ENCODE measurements around the gene REC8. TPM values are rescaled to one million over a fixed set of nuclear protein-coding genes. Genes with fewer than 3 reads are reported as not detected.

REC8 gene
- total RNA-seq, 1 experiment from 2014 or later: 6.5 TPM

DNA sequence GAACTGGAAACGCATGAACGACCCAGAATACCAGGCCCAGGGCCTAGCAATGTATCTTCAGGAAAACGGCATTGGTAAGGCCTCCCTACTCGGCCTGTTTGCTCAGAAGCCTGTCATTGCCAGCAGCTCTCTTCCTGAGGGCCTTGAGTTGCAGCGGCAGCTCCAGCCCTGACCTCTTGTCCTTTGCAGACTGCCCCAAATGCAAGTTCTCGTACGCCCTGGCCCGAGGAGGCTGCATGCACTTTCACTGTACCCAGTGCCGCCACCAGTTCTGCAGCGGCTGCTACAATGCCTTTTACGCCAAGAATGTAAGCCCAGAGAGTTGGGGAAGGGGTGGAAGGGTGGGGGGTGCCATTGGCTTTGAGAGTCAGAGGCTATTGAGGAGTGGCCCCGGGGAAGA, 14.5 kb upstream of the REC8 start:
- no peak for DNase-seq
- BruUV-seq (replicated peaks): no TSS peak
- Histone ChIP-seq H3K27me3 (ENCODE audit: insufficient read depth, low read depth) (no peaks in the 10 kb centered on the region), H3F3A (ENCODE audit: insufficient read depth, low read depth) (no peaks in the 10 kb centered on the region; the same call in 1 of the 2 replicates), H3K9me2 (ENCODE audit: insufficient read depth) (no peaks in the 10 kb centered on the region), H2AFZ (no peak overlapping the region), H4K20me1 (ENCODE audit: insufficient read depth) (no peaks in the 10 kb centered on the region), H3K9me3 (ENCODE audit: insufficient read depth, low read depth) (no peaks in the 10 kb centered on the region), H3K4me1 (replicated peaks; ENCODE audit: insufficient read depth) (peaks cover 13% of the 10 kb centered on the region), H3K36me3 (ENCODE audit: low read depth) (no peaks in the 10 kb centered on the region; the same call in 1 of the 2 replicates), H3K27ac (no peak overlapping the region), H3K4me3 (no peak overlapping the region), H3K79me2 (ENCODE audit: low read depth) (no peaks in the 10 kb centered on the region), H3K4me2 (no peak overlapping the region)
- TF ChIP-seq EZH2 (IDR thresholded peaks at IDR 0.05; ENCODE audit: low read depth): no peak
- intact Hi-C loops (cut with micrococcal nuclease; ENCODE audit: unreplicated experiment): no loop called here
- ChIA-PET POLR2A (ENCODE audit: unreplicated experiment) (interaction anchor here (0.7 kb wide), 1 partner anchor 87 kb away, joined by 3 read pairs; no protein-coding TSS in a partner anchor), CTCF (no interaction called here)

DNA sequence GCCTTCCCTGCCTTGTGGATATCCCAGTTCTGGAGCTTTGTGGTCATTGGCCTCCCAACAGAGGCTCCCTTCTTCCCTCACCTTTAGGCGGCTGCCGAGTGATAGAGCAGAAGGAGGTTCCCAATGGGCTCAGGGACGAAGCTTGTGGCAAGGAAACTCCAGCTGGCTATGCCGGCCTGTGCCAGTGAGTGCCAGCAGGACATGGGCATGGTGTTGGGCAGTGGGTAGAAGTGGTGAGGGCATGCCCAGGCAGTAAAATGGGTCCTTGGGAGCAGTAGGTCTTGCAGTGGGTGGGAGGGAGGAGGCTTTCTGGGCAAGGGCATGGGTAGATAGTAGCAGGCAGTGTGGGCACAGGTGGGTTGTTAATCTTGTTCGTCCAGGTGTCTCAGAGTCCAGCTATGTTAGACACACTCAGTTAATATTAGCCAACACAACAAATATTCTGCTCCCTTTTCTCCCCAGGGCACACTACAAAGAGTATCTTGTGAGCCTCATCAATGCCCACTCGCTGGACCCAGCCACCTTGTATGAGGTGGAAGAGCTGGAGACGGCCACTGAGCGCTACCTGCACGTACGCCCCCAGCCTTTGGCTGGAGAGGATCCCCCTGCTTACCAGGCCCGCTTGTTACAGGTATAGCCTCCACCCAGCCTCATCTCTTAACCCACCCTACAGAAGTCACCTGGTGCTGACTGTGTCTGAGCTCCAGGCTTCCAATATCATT, 11.9 kb upstream of the REC8 start:
- no peaks in the 10 kb centered on the region; the same call in 1 of the 2 replicates for H3K36me3 ChIP-seq (ENCODE audit: low read depth)
- no peaks in the 10 kb centered on the region; the same call in 1 of the 2 replicates for H3F3A ChIP-seq (ENCODE audit: insufficient read depth, low read depth)
- no peak for DNase-seq
- no peak overlapping the region for H3K4me2 ChIP-seq
- intact Hi-C loops (cut with micrococcal nuclease; ENCODE audit: unreplicated experiment): loop anchor here (2.0 to 5.0 kb wide), 2 partner anchors 68 to 101 kb away; partner anchors contain the start of gene PCK2
- BruUV-seq (replicated peaks): no TSS peak
- no peaks in the 10 kb centered on the region for H4K20me1 ChIP-seq (ENCODE audit: insufficient read depth)
- POLR2A ChIA-PET (ENCODE audit: unreplicated experiment): interaction anchor here (0.5 kb wide), 1 partner anchor 54 kb away, joined by 3 read pairs; the partner anchor contains the start of gene CHMP4A
- CTCF ChIA-PET: interaction anchor here (0.7 kb wide), 1 partner anchor 500 kb away, joined by 5 read pairs; no protein-coding TSS in a partner anchor
- H3K27ac ChIP-seq: no peak overlapping the region
- H3K79me2 ChIP-seq (ENCODE audit: low read depth): no peaks in the 10 kb centered on the region
- no peaks in the 10 kb centered on the region for H3K9me2 ChIP-seq (ENCODE audit: insufficient read depth)
- no peaks in the 10 kb centered on the region for H3K9me3 ChIP-seq (ENCODE audit: insufficient read depth, low read depth)
- no peak overlapping the region for H3K4me3 ChIP-seq
- no peak overlapping the region for H2AFZ ChIP-seq
- TF ChIP-seq, protein P1, sequence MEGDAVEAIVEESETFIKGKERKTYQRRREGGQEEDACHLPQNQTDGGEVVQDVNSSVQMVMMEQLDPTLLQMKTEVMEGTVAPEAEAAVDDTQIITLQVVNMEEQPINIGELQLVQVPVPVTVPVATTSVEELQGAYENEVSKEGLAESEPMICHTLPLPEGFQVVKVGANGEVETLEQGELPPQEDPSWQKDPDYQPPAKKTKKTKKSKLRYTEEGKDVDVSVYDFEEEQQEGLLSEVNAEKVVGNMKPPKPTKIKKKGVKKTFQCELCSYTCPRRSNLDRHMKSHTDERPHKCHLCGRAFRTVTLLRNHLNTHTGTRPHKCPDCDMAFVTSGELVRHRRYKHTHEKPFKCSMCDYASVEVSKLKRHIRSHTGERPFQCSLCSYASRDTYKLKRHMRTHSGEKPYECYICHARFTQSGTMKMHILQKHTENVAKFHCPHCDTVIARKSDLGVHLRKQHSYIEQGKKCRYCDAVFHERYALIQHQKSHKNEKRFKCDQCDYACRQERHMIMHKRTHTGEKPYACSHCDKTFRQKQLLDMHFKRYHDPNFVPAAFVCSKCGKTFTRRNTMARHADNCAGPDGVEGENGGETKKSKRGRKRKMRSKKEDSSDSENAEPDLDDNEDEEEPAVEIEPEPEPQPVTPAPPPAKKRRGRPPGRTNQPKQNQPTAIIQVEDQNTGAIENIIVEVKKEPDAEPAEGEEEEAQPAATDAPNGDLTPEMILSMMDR (conservative IDR thresholded peaks at IDR 0.05): no peak
- no peak for TF ChIP-seq EZH2 (IDR thresholded peaks at IDR 0.05; ENCODE audit: low read depth)
- peaks cover 13% of the 10 kb centered on the region for H3K4me1 ChIP-seq (replicated peaks; ENCODE audit: insufficient read depth)
- H3K27me3 ChIP-seq (ENCODE audit: insufficient read depth, low read depth): no peaks in the 10 kb centered on the region

DNA sequence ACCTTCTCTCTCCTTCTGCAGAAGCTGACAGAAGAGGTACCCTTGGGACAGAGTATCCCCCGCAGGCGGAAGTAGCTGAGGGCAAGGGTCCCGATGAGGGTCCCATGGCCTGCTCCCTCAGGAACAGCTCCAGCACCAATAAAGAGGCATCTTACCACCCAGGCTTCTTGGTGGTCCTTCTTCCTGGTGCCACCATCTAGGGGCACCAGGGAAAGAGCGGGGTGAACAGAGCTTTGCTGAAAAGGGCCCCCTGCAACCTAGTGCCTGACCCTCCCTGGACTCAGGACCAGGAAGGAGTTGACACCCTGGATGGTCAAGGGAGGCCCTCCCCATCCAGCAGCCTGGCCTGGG, 11.4 kb upstream of the REC8 start:
- no peaks in the 10 kb centered on the region; the same call in 1 of the 2 replicates for H3K36me3 ChIP-seq (ENCODE audit: low read depth)
- intact Hi-C loops (cut with micrococcal nuclease; ENCODE audit: unreplicated experiment): loop anchor here (2.0 to 5.0 kb wide), 2 partner anchors 68 to 102 kb away; partner anchors contain the start of gene PCK2
- H3K27me3 ChIP-seq (ENCODE audit: insufficient read depth, low read depth): no peaks in the 10 kb centered on the region
- no peaks in the 10 kb centered on the region; the same call in 1 of the 2 replicates for H3F3A ChIP-seq (ENCODE audit: insufficient read depth, low read depth)
- no peak for DNase-seq
- no peaks in the 10 kb centered on the region for H3K79me2 ChIP-seq (ENCODE audit: low read depth)
- H3K4me1 ChIP-seq (replicated peaks; ENCODE audit: insufficient read depth): peaks cover 13% of the 10 kb centered on the region
- H3K9me3 ChIP-seq (ENCODE audit: insufficient read depth, low read depth): no peaks in the 10 kb centered on the region
- H4K20me1 ChIP-seq (ENCODE audit: insufficient read depth): no peaks in the 10 kb centered on the region
- no peak overlapping the region for H3K27ac ChIP-seq
- H2AFZ ChIP-seq: no peak overlapping the region
- POLR2A ChIA-PET (ENCODE audit: unreplicated experiment): interaction anchor here (0.5 to 0.6 kb wide), 2 partner anchors 21 to 53 kb away, joined by 3 read pairs; partner anchors contain the start of gene CHMP4A
- H3K9me2 ChIP-seq (ENCODE audit: insufficient read depth): no peaks in the 10 kb centered on the region
- no peak overlapping the region for H3K4me3 ChIP-seq
- TF ChIP-seq EZH2 (IDR thresholded peaks at IDR 0.05; ENCODE audit: low read depth): no peak
- TF ChIP-seq, protein P1 (conservative IDR thresholded peaks at IDR 0.05): no peak
- no TSS peak for BruUV-seq (replicated peaks)
- CTCF ChIA-PET: interaction anchor here (1.2 kb wide), 2 partner anchors 24 to 52 kb away, joined by 5 to 6 read pairs; partner anchors contain the start of gene PSME1
- H3K4me2 ChIP-seq: peak overlapping the region; percentile 14; the same call in 1 of the 2 replicates
